Esophagus muscularis mucosa (tissue), 4 donors: Measurements from ENCODE around the gene PRKAG2.

Source experiments
- EP300 ChIP-seq: sonication (generic); formaldehyde crosslinking; IDR thresholded peaks from one replicate; pipeline ENCODE4 v1.6.1; 2017; ENCODE audit warnings: antibody characterized with exemption
- POLR2AphosphoS5 ChIP-seq, 2 donors: sonication (generic); formaldehyde crosslinking; IDR thresholded peaks; one replicate each; pipeline ENCODE4 v1.6.1; 2017; ENCODE audit warnings: antibody characterized with exemption in 2 of 2
- TF ChIP-seq, protein P1 (sequence below), 3 experiments: fragments of 200-600 bp in 2 of 3; fragments of 450-650 bp in 1 of 3; sonication (generic) in 2 of 3; IDR thresholded peaks; one replicate each; pipeline ENCODE4 v1.5.1; 2017 to 2019; ENCODE audit warnings: antibody characterized with exemption in 3 of 3, mild to moderate bottlenecking in 2 of 3, moderate library complexity in 1 of 3

DNA sequence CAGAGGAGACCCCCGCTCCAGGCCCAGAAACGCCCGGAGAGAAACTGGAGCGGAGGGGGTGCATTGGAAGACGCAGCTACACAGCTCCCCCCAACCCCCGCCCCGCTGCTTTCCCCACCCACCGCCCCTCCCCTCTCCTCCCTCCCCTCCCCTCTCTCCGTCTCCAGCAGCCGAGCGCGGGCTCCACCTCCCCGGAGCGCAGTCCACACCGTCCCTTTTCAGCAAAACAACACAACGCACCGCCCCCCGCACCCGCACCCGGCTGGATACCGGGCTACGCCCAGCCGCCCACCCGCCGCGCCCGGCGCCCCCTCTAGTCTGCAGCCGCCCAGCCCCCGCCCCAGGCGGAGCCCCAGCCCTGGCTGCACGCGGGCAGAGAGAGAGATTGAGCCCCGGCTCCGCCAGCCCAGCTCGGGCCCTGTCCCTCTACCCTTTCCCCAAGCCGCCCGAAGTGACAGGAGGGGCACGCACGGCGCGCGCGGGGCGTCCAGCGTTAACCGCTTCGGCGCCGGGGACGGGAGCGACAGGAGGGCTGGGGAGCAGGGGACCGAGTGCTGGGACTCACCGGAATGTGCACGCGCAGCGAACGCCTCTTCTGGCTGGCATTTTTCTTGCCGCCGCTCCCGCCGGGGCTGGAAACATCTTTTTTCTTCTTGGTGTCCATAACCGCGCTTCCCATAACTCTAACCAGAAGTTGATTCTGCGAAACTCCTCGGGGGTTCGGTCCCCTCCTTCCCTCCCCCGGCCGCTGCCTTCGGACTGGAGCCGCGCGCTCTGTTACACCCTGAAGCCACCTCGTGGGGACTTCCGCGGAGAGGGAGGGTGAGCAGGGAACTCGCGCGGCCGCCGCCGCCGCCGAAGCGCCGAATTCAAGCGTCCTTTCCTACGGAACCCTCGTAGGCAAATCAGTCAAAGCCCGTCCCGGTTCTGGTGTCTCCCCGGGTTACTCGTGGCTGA is 695 bp downstream of the PRKAG2 start:
- TF ChIP-seq POLR2AphosphoS5 (IDR thresholded peaks at IDR 0.05) (no peak), EP300 (no peak)
- TF ChIP-seq, protein P1, sequence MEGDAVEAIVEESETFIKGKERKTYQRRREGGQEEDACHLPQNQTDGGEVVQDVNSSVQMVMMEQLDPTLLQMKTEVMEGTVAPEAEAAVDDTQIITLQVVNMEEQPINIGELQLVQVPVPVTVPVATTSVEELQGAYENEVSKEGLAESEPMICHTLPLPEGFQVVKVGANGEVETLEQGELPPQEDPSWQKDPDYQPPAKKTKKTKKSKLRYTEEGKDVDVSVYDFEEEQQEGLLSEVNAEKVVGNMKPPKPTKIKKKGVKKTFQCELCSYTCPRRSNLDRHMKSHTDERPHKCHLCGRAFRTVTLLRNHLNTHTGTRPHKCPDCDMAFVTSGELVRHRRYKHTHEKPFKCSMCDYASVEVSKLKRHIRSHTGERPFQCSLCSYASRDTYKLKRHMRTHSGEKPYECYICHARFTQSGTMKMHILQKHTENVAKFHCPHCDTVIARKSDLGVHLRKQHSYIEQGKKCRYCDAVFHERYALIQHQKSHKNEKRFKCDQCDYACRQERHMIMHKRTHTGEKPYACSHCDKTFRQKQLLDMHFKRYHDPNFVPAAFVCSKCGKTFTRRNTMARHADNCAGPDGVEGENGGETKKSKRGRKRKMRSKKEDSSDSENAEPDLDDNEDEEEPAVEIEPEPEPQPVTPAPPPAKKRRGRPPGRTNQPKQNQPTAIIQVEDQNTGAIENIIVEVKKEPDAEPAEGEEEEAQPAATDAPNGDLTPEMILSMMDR (IDR thresholded peaks at IDR 0.05), result no peak
